B cell (primary cell): ENCODE results near the gene DQX1.

ENCODE experiments used
- EZH2 ChIP-seq: IDR thresholded peaks from 2 replicates; pipeline ENCODE4 v1.6.1; 2012; ENCODE audit warnings: borderline replicate concordance, low read depth, mild to moderate bottlenecking, moderate library complexity, low read length; ENCODE audit not compliant: insufficient read depth, poor library complexity, severe bottlenecking
- TF ChIP-seq, protein P1 (sequence below): fragments of 200-600 bp; IDR thresholded peaks from one replicate; pipeline ENCODE4 v1.8.0; 2022; ENCODE audit warnings: antibody characterized with exemption, mild to moderate bottlenecking

DNA sequence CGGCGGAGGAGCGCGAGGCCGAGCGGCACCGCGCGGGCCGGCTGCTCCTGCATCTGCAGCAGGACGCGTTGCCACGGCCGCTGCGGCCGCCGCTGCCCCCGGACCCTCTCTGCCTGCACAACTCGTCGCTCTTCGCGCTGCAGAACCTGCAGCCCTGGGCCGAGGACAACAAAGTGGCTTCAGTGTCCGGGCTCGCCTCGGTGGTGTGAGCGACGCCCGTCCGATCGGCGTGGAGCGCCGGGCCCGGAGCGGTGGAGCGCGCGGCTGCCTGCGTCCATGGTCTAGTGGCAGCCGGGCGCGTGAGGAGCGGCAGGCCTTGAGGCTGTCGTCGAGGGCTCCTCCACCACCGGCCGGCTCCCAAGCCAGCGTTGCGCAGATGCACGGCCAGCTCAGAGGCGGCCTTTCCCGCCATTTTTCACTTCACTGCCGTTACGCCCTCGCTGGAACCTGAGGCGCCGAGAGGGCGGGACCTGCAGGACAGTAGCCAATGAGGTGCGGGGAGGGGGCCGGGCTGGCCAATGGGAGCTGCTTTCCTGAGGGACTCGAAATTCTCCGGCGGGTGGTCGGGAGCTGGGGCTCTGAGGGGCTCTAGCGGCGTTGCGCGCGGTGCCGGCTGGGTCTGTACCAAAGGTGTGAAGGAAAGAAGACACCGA, 9.9 kb downstream of the DQX1 start:
- TF ChIP-seq, protein P1, sequence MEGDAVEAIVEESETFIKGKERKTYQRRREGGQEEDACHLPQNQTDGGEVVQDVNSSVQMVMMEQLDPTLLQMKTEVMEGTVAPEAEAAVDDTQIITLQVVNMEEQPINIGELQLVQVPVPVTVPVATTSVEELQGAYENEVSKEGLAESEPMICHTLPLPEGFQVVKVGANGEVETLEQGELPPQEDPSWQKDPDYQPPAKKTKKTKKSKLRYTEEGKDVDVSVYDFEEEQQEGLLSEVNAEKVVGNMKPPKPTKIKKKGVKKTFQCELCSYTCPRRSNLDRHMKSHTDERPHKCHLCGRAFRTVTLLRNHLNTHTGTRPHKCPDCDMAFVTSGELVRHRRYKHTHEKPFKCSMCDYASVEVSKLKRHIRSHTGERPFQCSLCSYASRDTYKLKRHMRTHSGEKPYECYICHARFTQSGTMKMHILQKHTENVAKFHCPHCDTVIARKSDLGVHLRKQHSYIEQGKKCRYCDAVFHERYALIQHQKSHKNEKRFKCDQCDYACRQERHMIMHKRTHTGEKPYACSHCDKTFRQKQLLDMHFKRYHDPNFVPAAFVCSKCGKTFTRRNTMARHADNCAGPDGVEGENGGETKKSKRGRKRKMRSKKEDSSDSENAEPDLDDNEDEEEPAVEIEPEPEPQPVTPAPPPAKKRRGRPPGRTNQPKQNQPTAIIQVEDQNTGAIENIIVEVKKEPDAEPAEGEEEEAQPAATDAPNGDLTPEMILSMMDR, result no peak
- TF ChIP-seq EZH2, result no peak
